ENCODE measurements around the gene TMEM125. TPM values are rescaled to one million over a fixed set of nuclear protein-coding genes. Genes with fewer than 3 reads are reported as not detected.

The TMEM125 gene
- total and polyA plus RNA-seq, 9 of the 15 experiments (the other 6 are each of a cell fraction or from before 2014, with no cell fraction given): 0.07 to 0.08 TPM; not detected in 7

- Histone ChIP-seq H3K36me3 (ENCODE audit: control insufficient read depth, insufficient read depth, low read length) (no peaks in the 10 kb centered on the region), H4K20me1 (replicated peaks; ENCODE audit: control insufficient read depth, insufficient read depth, low read length) (peaks cover 10% of the 10 kb centered on the region; the same call in 1 of the 2 replicates), H3K4me2 (ENCODE audit: insufficient read depth, low read length) (no peak overlapping the region; the same call in 1 of the 2 replicates), H3K4me3 (no peak overlapping the region), H3K9me1 (ENCODE audit: control insufficient read depth, insufficient read depth, low read length) (no peaks in the 10 kb centered on the region), H3K79me2 (ENCODE audit: control insufficient read depth, insufficient read depth, low read length) (no peaks in the 10 kb centered on the region), H3K27ac (ENCODE audit: extremely low read depth, low read depth, low read length) (no peak overlapping the region), H3K27me3 (ENCODE audit: control insufficient read depth in 2 of 2, insufficient read depth in 2 of 2, low read length in 2 of 2) (peaks cover 26 to 59% of the 10 kb centered on the region in 2 experiments), H2AFZ (ENCODE audit: low read depth, low read length) (no peak overlapping the region), H3K9me3 (replicated peaks; ENCODE audit: control insufficient read depth, insufficient read depth, low read depth, low read length) (no peaks in the 10 kb centered on the region), H3K9ac (ENCODE audit: insufficient read depth in 1 of 2, low read depth in 2 of 2, low read length in 2 of 2) (no peak overlapping the region), H3K4me1 (replicated peaks in 1 of 2; ENCODE audit: control insufficient read depth in 2 of 2, insufficient read depth in 2 of 2, low read length in 2 of 2) (0 out of 5 replicates have a peak, but pooled peaks cover 0 to 3% of the 10 kb centered on the region in 2 experiments)
- no TSS peak for BruUV-seq (replicated peaks)
- ChIA-PET CTCF (ENCODE audit: low intra/inter-chr PET ratio) (no interaction called here), POLR2A (interaction anchor here (0.6 to 1.7 kb wide), 5 partner anchors 26 to 1189 kb away, joined by 3 to 5 read pairs (median 3); no protein-coding TSS in a partner anchor)
- 1% methylated on average over 4 of the region's 4 CpGs for WGBS (ENCODE audit: insufficient coverage, low coverage, missing lambda C conversion rate)
- TF ChIP-seq GABPB1 (CRISPR knock-in tag; IDR thresholded peaks at IDR 0.05) (no peak), USF2 (CRISPR knock-in tag; IDR thresholded peaks at IDR 0.05) (peak; percentile 34; the same call in 1 of the 2 replicates), GATA2 (CRISPR knock-in tag; IDR thresholded peaks at IDR 0.05) (no peak), FOSL1 (tag; conservative IDR thresholded peaks at IDR 0.05) (peak; percentile 48), CCAR2 (IDR thresholded peaks at IDR 0.05; ENCODE audit: low read depth, low read length) (no peak), CLOCK (CRISPR knock-in tag; IDR thresholded peaks at IDR 0.05; ENCODE audit: borderline replicate concordance) (no peak)
- TF ChIP-seq, protein P1, sequence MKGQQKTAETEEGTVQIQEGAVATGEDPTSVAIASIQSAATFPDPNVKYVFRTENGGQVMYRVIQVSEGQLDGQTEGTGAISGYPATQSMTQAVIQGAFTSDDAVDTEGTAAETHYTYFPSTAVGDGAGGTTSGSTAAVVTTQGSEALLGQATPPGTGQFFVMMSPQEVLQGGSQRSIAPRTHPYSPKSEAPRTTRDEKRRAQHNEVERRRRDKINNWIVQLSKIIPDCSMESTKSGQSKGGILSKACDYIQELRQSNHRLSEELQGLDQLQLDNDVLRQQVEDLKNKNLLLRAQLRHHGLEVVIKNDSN (CRISPR knock-in tag; IDR thresholded peaks at IDR 0.05): 0 out of 2 replicates have a peak, but pooled peaks have one; percentile 12
- FAIRE-seq: no peak
- in situ Hi-C loops (cut with MboI) (loop anchor here (10.0 kb wide), 1 partner anchor 703 kb away; the partner anchor contains the start of gene ARTN), intact Hi-C loops (cut with micrococcal nuclease) (no loop called here)
- DNase-seq (ENCODE audit: extremely low read depth in 1 of 4, low spot score in 3 of 4): no peak
- no peak for ATAC-seq
Measured at GRCh38 chr1:43232074-43232473, 37.7 kb upstream of the TMEM125 start.
